DOHH2 (cell line): ENCODE results near the gene CETP.

Experiments
- H3F3A ChIP-seq: fragments of 200-600 bp; sonication (generic), shearing (Covaris generic); 2 replicates; pipeline ENCODE4 v1.6.0; 2016; ENCODE audit warnings: antibody characterized with exemption, mild to moderate bottlenecking; ENCODE audit not compliant: control insufficient read depth, insufficient read depth
- H3K27ac ChIP-seq: fragments of 200-600 bp; sonication (generic); 2 replicates; pipeline ENCODE4 v1.5.1; 2014; ENCODE audit warnings: low read depth, mild to moderate bottlenecking, low read length, moderate library complexity
- H3K27me3 ChIP-seq: fragments of 200-600 bp; sonication (generic); 2 replicates; pipeline ENCODE4 v1.6.1; 2014; ENCODE audit warnings: mild to moderate bottlenecking, low read length, mixed read lengths; ENCODE audit not compliant: control insufficient read depth
- H3K36me3 ChIP-seq: fragments of 200-600 bp; sonication (generic); 2 replicates; pipeline ENCODE4 v1.6.1; 2014; ENCODE audit warnings: mild to moderate bottlenecking, low read length, moderate library complexity, mixed read lengths; ENCODE audit not compliant: control insufficient read depth
- H3K4me1 ChIP-seq: fragments of 200-600 bp; sonication (generic); 2 replicates; pipeline ENCODE4 v1.6.1; 2014; ENCODE audit warnings: mild to moderate bottlenecking, low read length, mixed read lengths; ENCODE audit not compliant: control insufficient read depth
- H3K4me2 ChIP-seq: fragments of 200-600 bp; sonication (generic); 2 replicates; pipeline ENCODE4 v1.6.0; 2014; ENCODE audit warnings: mild to moderate bottlenecking, low read length, moderate library complexity
- H3K4me3 ChIP-seq: fragments of 200-600 bp; sonication (generic); 2 replicates; pipeline ENCODE4 v1.5.1; 2014; ENCODE audit warnings: mild to moderate bottlenecking, low read length, mixed read lengths
- H3K79me2 ChIP-seq: fragments of 200-600 bp; sonication (generic); 2 replicates; pipeline ENCODE4 v1.6.1; 2014; ENCODE audit warnings: mild to moderate bottlenecking, low read length, mixed read lengths; ENCODE audit not compliant: control insufficient read depth
- H3K9me2 ChIP-seq: fragments of 200-600 bp; sonication (generic); replicated peaks from 2 replicates; pipeline ENCODE4 v1.6.1; 2014; ENCODE audit warnings: mild to moderate bottlenecking, low read length, mixed read lengths; ENCODE audit not compliant: control insufficient read depth
- H3K9me3 ChIP-seq: fragments of 200-600 bp; sonication (generic); 2 replicates; pipeline ENCODE4 v1.6.1; 2014; ENCODE audit warnings: antibody characterized with exemption, low read length, mixed read lengths; ENCODE audit not compliant: control insufficient read depth, insufficient read depth
- H4K20me1 ChIP-seq: fragments of 200-600 bp; sonication (generic); 2 replicates; pipeline ENCODE4 v1.6.0; 2014; ENCODE audit warnings: low read depth, mild to moderate bottlenecking, antibody characterized with exemption, low read length, moderate library complexity; ENCODE audit not compliant: control insufficient read depth, insufficient read depth
- EZH2phosphoT487 ChIP-seq: fragments of 200-600 bp; sonication (generic); IDR thresholded peaks from 2 replicates; pipeline ENCODE4 v1.6.1; 2017; ENCODE audit warnings: borderline replicate concordance, mild to moderate bottlenecking, antibody characterized with exemption, low read length, moderate library complexity, mixed read lengths
- TF ChIP-seq, protein P1 (sequence below): fragments of 200-600 bp; sonication (generic); IDR thresholded peaks from one replicate; pipeline ENCODE4 v1.5.1; 2014; ENCODE audit warnings: antibody characterized with exemption, mild to moderate bottlenecking, low read depth, low read length; ENCODE audit not compliant: poor library complexity, severe bottlenecking

The CETP gene

DNA sequence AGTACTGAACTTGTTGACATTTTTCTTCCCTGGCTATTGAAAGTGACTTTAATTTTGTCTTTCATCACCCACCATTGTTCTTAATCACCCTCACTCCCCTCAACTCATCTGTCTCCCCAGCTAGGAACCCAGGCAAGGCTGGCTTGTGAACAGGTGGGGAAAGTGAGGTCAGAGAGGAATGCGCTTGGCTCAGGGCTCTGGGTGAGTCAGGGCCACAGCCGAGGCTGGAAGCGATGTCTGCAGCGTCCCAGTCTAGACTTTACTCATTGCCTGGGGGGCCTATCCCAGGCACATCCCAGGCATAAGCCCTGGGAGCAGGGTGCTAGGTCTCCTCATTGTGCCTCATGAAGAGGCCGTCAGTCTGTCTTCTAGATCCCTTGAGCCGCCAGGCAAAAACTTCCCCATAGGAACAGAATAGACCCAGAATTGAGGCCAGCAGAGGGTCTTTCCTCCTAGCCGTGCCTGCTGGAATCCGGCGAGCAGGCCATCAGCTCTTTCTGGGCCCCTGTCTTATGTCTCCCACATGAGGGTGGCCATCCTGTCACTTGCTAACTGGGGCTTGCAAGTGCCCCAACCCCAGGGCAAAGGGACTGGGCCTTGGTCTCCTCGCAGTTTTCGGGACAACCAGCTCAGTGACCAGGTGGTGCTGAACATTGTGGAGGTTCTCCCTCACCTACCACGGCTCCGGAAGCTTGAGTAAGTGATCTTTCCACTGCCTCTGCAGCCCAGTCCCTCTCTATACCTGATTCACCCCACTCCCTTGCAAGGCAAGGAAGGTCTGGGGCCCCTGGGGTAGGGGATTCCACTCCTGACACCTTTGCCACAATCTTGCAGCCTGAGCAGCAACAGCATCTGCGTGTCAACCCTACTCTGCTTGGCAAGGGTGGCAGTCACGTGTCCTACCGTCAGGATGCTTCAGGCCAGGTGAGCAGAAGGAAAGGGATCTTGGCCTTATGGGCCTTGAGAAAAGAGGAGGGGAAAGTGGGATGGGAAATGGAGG, 67.7 kb downstream of the CETP start:
- no peak for TF ChIP-seq EZH2phosphoT487
- TF ChIP-seq, protein P1, sequence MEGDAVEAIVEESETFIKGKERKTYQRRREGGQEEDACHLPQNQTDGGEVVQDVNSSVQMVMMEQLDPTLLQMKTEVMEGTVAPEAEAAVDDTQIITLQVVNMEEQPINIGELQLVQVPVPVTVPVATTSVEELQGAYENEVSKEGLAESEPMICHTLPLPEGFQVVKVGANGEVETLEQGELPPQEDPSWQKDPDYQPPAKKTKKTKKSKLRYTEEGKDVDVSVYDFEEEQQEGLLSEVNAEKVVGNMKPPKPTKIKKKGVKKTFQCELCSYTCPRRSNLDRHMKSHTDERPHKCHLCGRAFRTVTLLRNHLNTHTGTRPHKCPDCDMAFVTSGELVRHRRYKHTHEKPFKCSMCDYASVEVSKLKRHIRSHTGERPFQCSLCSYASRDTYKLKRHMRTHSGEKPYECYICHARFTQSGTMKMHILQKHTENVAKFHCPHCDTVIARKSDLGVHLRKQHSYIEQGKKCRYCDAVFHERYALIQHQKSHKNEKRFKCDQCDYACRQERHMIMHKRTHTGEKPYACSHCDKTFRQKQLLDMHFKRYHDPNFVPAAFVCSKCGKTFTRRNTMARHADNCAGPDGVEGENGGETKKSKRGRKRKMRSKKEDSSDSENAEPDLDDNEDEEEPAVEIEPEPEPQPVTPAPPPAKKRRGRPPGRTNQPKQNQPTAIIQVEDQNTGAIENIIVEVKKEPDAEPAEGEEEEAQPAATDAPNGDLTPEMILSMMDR, result no peak
- Histone ChIP-seq H3K27ac (no peak overlapping the region), H3K9me3 (no peaks in the 10 kb centered on the region), H3K4me2 (no peak overlapping the region), H3F3A (no peaks in the 10 kb centered on the region), H3K79me2 (no peaks in the 10 kb centered on the region), H4K20me1 (no peaks in the 10 kb centered on the region), H3K4me3 (no peak overlapping the region), H3K36me3 (no peaks in the 10 kb centered on the region), H3K9me2 (no peaks in the 10 kb centered on the region), H3K27me3 (no peaks in the 10 kb centered on the region), H3K4me1 (peaks cover 11% of the 10 kb centered on the region)

DNA sequence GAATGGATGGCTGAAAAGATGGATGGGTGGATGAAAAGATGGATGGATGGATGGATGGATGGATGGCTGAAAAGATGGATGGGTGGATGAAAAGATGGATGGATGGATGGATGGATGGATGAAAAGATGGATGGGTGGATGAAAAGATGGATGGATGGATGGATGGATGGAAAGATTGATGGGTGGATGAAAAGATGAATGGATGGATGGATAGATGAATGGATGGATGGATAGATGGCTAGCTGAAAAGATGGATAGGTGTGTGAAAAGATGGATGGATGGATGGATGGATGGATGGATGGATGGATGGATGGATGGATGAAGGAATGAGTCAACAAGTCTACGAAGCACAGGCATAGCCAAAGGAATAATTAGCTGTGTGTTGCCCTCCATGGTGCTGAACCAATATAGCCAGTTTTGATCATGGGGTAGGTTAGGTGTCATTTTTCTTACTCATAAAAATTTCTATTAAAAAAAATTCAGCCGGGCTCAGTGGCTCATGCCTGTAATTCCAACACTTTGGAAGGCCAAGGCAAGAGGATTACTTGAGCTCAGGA, 68.7 kb downstream of the CETP start:
- TF ChIP-seq, protein P1, result no peak
- TF ChIP-seq EZH2phosphoT487, result no peak
- H3K4me1 ChIP-seq, result peaks cover 11% of the 10 kb centered on the region
- no peaks in the 10 kb centered on the region for H3K36me3 ChIP-seq
- no peaks in the 10 kb centered on the region for H3F3A ChIP-seq
- no peaks in the 10 kb centered on the region for H3K9me2 ChIP-seq
- no peaks in the 10 kb centered on the region for H3K27me3 ChIP-seq
- H4K20me1 ChIP-seq, result no peaks in the 10 kb centered on the region
- H3K4me2 ChIP-seq, result no peak overlapping the region
- no peak overlapping the region for H3K27ac ChIP-seq
- H3K79me2 ChIP-seq, result no peaks in the 10 kb centered on the region
- H3K4me3 ChIP-seq, result no peak overlapping the region
- H3K9me3 ChIP-seq, result no peaks in the 10 kb centered on the region

DNA sequence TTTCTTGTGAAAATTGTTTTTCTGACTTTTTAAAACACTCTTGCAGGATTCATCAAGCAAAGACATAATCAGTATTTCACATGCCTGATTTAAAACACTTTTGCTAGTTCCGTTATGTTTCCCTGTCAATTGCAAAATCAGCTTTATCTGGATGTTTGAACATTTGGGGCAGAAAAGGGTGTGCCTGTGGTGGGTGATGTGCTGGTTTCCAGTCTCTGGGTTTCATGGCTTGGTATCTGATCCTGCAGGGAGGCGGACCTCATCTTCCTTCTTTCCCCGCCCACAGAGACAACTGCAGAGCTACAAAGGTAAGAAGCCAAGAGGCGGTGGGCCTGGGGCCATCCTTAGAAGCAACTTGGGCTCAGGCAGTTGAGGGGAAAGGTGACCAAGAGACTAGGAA, 69.4 kb downstream of the CETP start:
- Histone ChIP-seq H3K9me3 (no peaks in the 10 kb centered on the region), H3F3A (no peaks in the 10 kb centered on the region), H3K36me3 (no peaks in the 10 kb centered on the region), H3K9me2 (no peaks in the 10 kb centered on the region), H3K4me2 (no peak overlapping the region), H3K4me1 (peaks cover 11% of the 10 kb centered on the region), H3K27ac (no peak overlapping the region), H3K4me3 (no peak overlapping the region), H4K20me1 (no peaks in the 10 kb centered on the region), H3K79me2 (no peaks in the 10 kb centered on the region), H3K27me3 (no peaks in the 10 kb centered on the region)
- TF ChIP-seq, protein P1, result no peak
